MCF 10A (cell line): ENCODE data around the gene HORMAD2. TPM values are rescaled to one million over a fixed set of nuclear protein-coding genes. Genes with fewer than 3 reads are reported as not detected.

Experiments
- BruUV-seq: library from RNA; stranded (reverse); fragments of 400-500 nt; replicated peaks from 2 replicates; lab custom pipeline; 2021; lab: Mats Ljungman, UMichigan
- CTCF ChIA-PET: fragments of 300-600 bp; sonication (Branson Sonifier 250); formaldehyde crosslinking; extraction: SDS; loops from one replicate; lab custom pipeline; 2021; ENCODE audit warnings: antibody characterized with exemption, inconsistent platforms; lab: Yijun Ruan, JAX
- POLR2A ChIA-PET: fragments of 300-600, 350-650 bp; sonication (Branson Sonifier 250); formaldehyde crosslinking; extraction: SDS; loops from one replicate; lab custom pipeline; 2020; ENCODE audit warnings: antibody characterized with exemption, inconsistent platforms; lab: Yijun Ruan, JAX
- DNase-seq: peaks from one replicate; pipeline ENCODE4 v3.0.0-alpha.2; 2018; ENCODE audit not compliant: unreplicated experiment
- H3K27ac Mint-ChIP-seq: one replicate; pipeline ENCODE4 v1.8.0; 2022; ENCODE audit warnings: mild to moderate bottlenecking, low read depth, mixed read lengths; ENCODE audit not compliant: unreplicated experiment
- H3K27me3 Mint-ChIP-seq: one replicate; pipeline ENCODE4 v1.8.0; 2022; ENCODE audit warnings: mixed read lengths; ENCODE audit not compliant: insufficient read depth, unreplicated experiment
- H3K36me3 Mint-ChIP-seq: one replicate; pipeline ENCODE4 v1.8.0; 2022; ENCODE audit warnings: mild to moderate bottlenecking, moderate library complexity, mixed read lengths; ENCODE audit not compliant: insufficient read depth, unreplicated experiment
- H3K4me1 Mint-ChIP-seq: one replicate; pipeline ENCODE4 v1.8.0; 2022; ENCODE audit warnings: mixed read lengths; ENCODE audit not compliant: insufficient read depth, unreplicated experiment
- H3K4me3 Mint-ChIP-seq: one replicate; pipeline ENCODE4 v1.8.0; 2022; ENCODE audit warnings: mild to moderate bottlenecking, moderate library complexity, mixed read lengths; ENCODE audit not compliant: unreplicated experiment
- H3K9me3 Mint-ChIP-seq: one replicate; pipeline ENCODE4 v1.8.0; 2022; ENCODE audit warnings: mixed read lengths; ENCODE audit not compliant: unreplicated experiment
- intact Hi-C: fragments of 100-400 bp; cut with micrococcal nuclease; formaldehyde crosslinking; loops from 2 replicates; pipeline ENCODE4 v1.14.1; 2022
- total RNA-seq: library from RNA; stranded (reverse); gene quantifications from 2 replicates; pipeline ENCODE4 v1.2.3, GENCODE V29; 2022
- TF ChIP-seq, protein P1 (sequence below): fragments of 200-600 bp; IDR thresholded peaks from one replicate; pipeline ENCODE4 v1.8.0; 2022; ENCODE audit warnings: antibody characterized with exemption, mild to moderate bottlenecking; ENCODE audit not compliant: unreplicated experiment

HORMAD2 gene
- total RNA-seq, 1 experiment from 2014 or later = not detected

DNA sequence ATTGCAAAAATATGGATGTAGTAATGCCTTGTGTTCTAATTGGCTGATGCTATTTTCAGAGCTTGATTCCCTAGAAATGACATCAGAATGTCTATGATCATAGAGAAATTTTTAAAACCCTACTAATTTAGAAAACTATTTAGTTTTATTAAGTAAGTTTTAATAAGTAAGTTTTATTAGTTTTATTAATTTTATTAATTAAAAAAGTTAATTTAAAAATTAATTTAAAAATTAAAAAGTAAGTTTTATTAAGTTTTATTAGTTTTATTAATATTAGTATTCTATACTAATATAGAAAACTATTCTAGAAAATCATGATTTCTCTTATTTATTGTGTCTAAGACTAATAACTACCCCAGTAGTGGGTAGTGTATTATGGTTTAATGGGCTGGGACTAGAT, 8.2 kb downstream of the HORMAD2 start:
- Mint-ChIP-seq H3K27me3 (no peaks in the 10 kb centered on the region), H3K4me3 (no peak overlapping the region), H3K4me1 (peaks cover 20% of the 10 kb centered on the region), H3K36me3 (peaks cover 4% of the 10 kb centered on the region), H3K27ac (no peak overlapping the region), H3K9me3 (no peaks in the 10 kb centered on the region)
- no peak for DNase-seq
- ChIA-PET CTCF (interaction anchor here (0.6 to 1.9 kb wide), 34 partner anchors 9 to 693 kb away, joined by 3 to 10 read pairs (median 4); partner anchors contain the start of genes UQCR10 and ZMAT5), POLR2A (interaction anchor here (0.6 to 1.4 kb wide), 7 partner anchors 92 to 700 kb away, joined by 3 to 4 read pairs (median 3); partner anchors contain the start of gene AP1B1)
- TF ChIP-seq, protein P1, sequence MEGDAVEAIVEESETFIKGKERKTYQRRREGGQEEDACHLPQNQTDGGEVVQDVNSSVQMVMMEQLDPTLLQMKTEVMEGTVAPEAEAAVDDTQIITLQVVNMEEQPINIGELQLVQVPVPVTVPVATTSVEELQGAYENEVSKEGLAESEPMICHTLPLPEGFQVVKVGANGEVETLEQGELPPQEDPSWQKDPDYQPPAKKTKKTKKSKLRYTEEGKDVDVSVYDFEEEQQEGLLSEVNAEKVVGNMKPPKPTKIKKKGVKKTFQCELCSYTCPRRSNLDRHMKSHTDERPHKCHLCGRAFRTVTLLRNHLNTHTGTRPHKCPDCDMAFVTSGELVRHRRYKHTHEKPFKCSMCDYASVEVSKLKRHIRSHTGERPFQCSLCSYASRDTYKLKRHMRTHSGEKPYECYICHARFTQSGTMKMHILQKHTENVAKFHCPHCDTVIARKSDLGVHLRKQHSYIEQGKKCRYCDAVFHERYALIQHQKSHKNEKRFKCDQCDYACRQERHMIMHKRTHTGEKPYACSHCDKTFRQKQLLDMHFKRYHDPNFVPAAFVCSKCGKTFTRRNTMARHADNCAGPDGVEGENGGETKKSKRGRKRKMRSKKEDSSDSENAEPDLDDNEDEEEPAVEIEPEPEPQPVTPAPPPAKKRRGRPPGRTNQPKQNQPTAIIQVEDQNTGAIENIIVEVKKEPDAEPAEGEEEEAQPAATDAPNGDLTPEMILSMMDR = no peak
- BruUV-seq = no TSS peak
- intact Hi-C loops = loop anchor here (5.0 kb wide), 3 partner anchors 81 to 386 kb away; no protein-coding TSS in a partner anchor

DNA sequence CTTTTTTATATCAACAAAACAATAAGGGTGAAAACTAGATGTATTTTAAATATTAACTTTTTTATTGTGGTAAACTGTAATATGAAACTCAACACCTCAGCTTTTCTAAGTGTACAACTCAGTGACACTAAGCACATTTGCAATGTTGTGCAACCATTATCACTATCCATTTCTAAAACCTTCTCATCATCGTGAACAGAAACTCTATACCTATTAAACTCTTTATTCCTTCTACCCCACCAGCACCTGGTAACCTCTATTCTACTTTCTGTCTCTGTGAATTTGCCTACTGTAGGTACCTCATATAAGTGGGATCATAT, 9.4 kb downstream of the HORMAD2 start:
- BruUV-seq = no TSS peak
- intact Hi-C loops = loop anchor here (1.0 to 5.0 kb wide), 7 partner anchors 82 to 694 kb away; no protein-coding TSS in a partner anchor
- no peaks in the 10 kb centered on the region for H3K27me3 Mint-ChIP-seq
- peaks cover 20% of the 10 kb centered on the region for H3K4me1 Mint-ChIP-seq
- no peak for DNase-seq
- peaks cover 4% of the 10 kb centered on the region for H3K36me3 Mint-ChIP-seq
- ChIA-PET CTCF (interaction anchor here (0.6 to 1.9 kb wide), 17 partner anchors 8 to 749 kb away, joined by 3 to 10 read pairs (median 4); no protein-coding TSS in a partner anchor), POLR2A (interaction anchor here (1.0 to 1.4 kb wide), 3 partner anchors 47 to 701 kb away, joined by 3 to 5 read pairs (median 3); partner anchors contain the start of gene AP1B1)
- H3K27ac Mint-ChIP-seq = no peak overlapping the region
- TF ChIP-seq, protein P1 = no peak
- no peak overlapping the region for H3K4me3 Mint-ChIP-seq
- no peaks in the 10 kb centered on the region for H3K9me3 Mint-ChIP-seq

DNA sequence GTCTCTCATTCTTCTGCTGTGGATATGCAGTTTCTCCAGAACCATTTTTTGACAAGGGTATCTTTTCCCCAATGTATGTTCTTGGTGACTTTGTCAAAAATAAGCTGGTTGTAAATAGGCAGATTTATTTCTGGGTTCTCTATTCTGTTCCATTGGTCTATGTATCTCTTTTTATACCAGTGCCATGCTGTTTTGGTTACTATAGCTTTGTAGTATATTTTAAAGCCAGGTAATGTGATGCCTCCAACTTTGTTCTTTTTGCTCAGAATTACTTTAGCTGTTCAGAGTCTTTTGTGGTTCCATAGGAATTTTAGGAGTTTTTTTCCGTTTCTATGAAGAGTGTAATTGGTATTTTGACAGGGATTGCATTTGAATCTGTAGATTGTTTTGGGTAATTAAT, 12.4 kb downstream of the HORMAD2 start:
- H3K36me3 Mint-ChIP-seq = no peaks in the 10 kb centered on the region
- no peaks in the 10 kb centered on the region for H3K9me3 Mint-ChIP-seq
- TF ChIP-seq, protein P1 = no peak
- POLR2A ChIA-PET = no interaction called here
- peaks cover 6% of the 10 kb centered on the region for H3K4me1 Mint-ChIP-seq
- H3K4me3 Mint-ChIP-seq = no peak overlapping the region
- no peak for DNase-seq
- intact Hi-C loops = no loop called here
- no peak overlapping the region for H3K27ac Mint-ChIP-seq
- no peaks in the 10 kb centered on the region for H3K27me3 Mint-ChIP-seq
- BruUV-seq = no TSS peak
- CTCF ChIA-PET = interaction anchor here (1.1 to 1.5 kb wide), 3 partner anchors 15 to 504 kb away, joined by 3 to 6 read pairs (median 3); no protein-coding TSS in a partner anchor

DNA sequence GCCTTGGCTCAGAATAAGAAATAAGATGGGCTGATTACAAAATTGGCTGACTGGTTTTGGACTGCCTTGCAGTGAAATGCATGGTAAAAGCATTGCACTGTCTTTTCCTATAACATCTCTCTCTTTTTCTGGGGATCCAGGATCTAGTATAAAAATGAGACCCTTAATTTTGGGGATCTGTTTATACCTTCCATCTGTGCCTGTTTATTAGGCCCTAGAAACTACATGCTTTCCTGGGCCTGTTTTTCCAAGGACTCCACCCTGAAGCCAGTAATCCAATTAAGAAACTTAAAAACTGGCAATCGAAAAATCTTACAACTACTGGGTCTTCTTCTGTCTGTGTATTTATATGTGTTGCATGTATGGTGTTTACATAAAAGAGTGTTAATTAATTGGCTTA, 14.5 kb downstream of the HORMAD2 start:
- H3K4me1 Mint-ChIP-seq = peaks cover 2% of the 10 kb centered on the region
- POLR2A ChIA-PET = no interaction called here
- H3K27ac Mint-ChIP-seq = no peak overlapping the region
- H3K27me3 Mint-ChIP-seq = no peaks in the 10 kb centered on the region
- H3K9me3 Mint-ChIP-seq = no peaks in the 10 kb centered on the region
- CTCF ChIA-PET = no interaction called here
- no peak for DNase-seq
- no TSS peak for BruUV-seq
- H3K36me3 Mint-ChIP-seq = no peaks in the 10 kb centered on the region
- intact Hi-C loops = no loop called here
- no peak overlapping the region for H3K4me3 Mint-ChIP-seq
- TF ChIP-seq, protein P1 = no peak
